Measurements from ENCODE around the gene SV2C. TPM values are rescaled to one million over a fixed set of nuclear protein-coding genes. Genes with fewer than 3 reads are reported as not detected.

SV2C gene
- total RNA-seq, 4 donors from 2014 or later: 0.18 to 0.85 (median 0.27) TPM; not detected in 1

DNA sequence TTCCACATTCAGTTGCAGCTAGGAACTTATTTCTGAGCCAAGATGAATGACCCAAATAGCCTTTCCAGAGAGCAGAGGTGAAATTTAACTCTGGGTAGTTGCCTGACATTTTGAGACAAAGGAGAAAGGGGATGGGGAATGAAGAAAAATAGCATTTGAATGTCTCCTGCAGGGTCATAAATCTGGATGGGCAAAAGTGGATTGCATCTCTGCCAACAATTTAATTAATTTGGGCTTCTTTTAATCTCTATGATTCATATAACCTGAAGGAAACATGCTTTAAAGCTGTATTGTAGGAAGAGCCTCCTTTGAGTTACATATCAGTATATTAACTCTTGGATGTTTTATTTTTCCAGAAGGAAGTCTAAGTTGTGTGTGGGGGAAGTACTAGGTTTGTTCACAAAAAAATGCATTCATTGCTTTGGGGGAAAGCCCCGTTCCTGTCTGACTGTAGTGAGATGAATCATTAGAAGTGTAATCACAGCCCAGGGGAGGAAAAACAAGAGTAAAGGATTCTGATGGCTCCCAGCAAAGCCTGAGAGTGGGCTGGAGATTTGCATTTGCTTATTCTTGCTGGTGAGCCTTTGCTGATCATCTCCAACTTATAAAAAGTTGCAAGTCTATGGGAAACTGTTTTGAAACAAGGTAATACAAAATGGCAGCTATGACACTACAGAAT, 186.9 kb downstream of the SV2C start:
- Histone ChIP-seq H3K27ac (no peak overlapping the region), H3K9me3 (no peaks in the 10 kb centered on the region), H3K4me1 (peaks cover 0 to 10% (median 0%) of the 10 kb centered on the region in 4 donors), H3K27me3 (no peaks in the 10 kb centered on the region), H3K4me3 (no peak overlapping the region), H3K36me3 (no peaks in the 10 kb centered on the region)
- DNase-seq: no peak
- TF ChIP-seq POLR2A (IDR thresholded peaks at IDR 0.05): no peak

DNA sequence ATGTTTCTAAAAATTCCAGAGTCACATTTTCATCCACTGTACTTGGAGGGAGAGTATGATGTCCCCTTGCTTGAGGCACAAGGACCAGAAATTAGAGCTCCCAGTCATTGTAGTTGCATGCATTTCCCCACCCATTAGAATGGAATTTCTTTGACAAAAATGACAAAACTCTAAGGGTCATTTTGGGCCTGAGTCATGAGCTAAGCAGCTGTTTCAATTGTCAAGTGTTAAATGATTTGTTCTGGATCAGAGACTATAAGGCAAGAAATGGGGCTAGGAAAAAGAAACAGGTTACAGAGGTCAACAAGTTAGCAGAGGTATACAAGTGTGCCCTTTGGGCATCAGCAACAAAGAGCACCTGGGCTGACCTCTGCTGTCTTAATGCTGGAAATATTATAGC, 188.7 kb downstream of the SV2C start:
- TF ChIP-seq CTCF (IDR thresholded peaks at IDR 0.05) (no peak), POLR2A (IDR thresholded peaks at IDR 0.05) (no peak)
- H3K4me1 ChIP-seq: peaks cover 0 to 10% (median 0%) of the 10 kb centered on the region in 4 donors
- no peak overlapping the region for H3K4me3 ChIP-seq
- DNase-seq: no peak
- no peaks in the 10 kb centered on the region for H3K27me3 ChIP-seq
- H3K27ac ChIP-seq: no peak overlapping the region
- no peaks in the 10 kb centered on the region for H3K36me3 ChIP-seq
- H3K9me3 ChIP-seq: no peaks in the 10 kb centered on the region

DNA sequence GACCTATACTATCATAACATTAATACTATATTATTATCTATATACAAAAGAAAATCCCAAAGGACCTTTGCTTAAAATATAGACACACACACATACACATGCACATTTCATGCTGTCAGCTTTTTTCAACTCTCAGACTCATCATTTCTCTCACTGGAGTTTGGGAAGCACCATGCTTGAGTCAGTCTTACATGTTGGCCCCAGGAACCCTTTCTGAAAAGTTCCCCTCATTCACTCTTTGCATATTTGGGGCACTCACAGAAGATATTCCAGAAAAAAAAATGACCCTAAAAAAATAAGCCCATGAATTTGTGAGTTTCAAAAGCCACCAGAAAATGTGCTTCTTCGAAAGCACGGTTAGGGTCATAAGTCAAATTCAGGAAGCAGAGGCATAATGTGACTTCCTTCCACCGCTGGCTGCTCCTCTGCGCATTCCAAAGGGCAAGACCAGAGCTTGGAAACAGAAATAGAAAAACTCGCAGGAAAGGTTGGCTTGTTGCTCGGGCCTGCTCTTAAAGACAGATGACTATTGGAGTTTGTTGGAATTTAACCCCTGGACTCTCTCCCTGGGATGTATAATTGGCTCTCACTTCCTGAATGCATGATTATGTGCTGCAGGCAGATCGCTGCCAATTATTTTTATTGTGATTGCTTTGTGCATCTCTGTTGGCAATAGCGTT, 190.2 kb downstream of the SV2C start:
- peaks cover 0 to 10% (median 0%) of the 10 kb centered on the region in 4 donors for H3K4me1 ChIP-seq
- peak overlapping the region in 2 of 4 donors; percentile 33 to 43 for H3K27ac ChIP-seq
- no peaks in the 10 kb centered on the region for H3K36me3 ChIP-seq
- H3K9me3 ChIP-seq: no peaks in the 10 kb centered on the region
- no peak overlapping the region for H3K4me3 ChIP-seq
- peak in 2 of 3 donors; percentile 65 to 72 for DNase-seq
- H3K27me3 ChIP-seq: no peaks in the 10 kb centered on the region
- TF ChIP-seq CTCF (IDR thresholded peaks at IDR 0.05) (no peak), POLR2A (IDR thresholded peaks at IDR 0.05) (no peak)

GRCh38 chr5:76274571-76274970, 191.4 kb downstream of the SV2C start:
- DNase-seq: no peak
- peaks cover 0 to 10% (median 0%) of the 10 kb centered on the region in 4 donors for H3K4me1 ChIP-seq
- TF ChIP-seq CTCF (IDR thresholded peaks at IDR 0.05) (no peak), POLR2A (IDR thresholded peaks at IDR 0.05) (no peak)
- no peak overlapping the region for H3K4me3 ChIP-seq
- no peaks in the 10 kb centered on the region for H3K36me3 ChIP-seq
- no peak overlapping the region for H3K27ac ChIP-seq
- H3K9me3 ChIP-seq: no peaks in the 10 kb centered on the region
- no peaks in the 10 kb centered on the region for H3K27me3 ChIP-seq

DNA sequence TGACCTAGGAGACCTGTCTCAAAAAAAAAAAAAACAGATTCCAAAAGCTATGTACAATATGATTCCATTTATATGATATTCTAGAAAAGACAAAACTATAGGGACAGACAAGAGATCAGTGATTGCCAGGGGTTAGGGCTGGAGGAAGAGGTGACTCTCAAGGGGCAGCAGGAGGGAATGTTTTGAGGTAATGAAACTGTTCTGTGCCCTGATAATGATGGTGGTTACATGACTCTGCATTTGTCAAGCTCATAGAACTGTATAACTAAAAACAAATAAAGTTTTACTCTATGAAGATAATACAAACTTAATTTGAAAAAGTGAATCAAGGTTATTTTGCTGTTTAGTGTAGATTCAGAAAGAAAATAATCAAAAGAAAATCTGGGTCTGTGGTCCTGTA, 194.6 kb downstream of the SV2C start:
- no peak overlapping the region for H3K27ac ChIP-seq
- H3K36me3 ChIP-seq: no peaks in the 10 kb centered on the region
- peaks cover 0 to 10% (median 0%) of the 10 kb centered on the region in 4 donors for H3K4me1 ChIP-seq
- H3K9me3 ChIP-seq: no peaks in the 10 kb centered on the region
- no peak for DNase-seq
- TF ChIP-seq POLR2A (IDR thresholded peaks at IDR 0.05) (no peak), CTCF (IDR thresholded peaks at IDR 0.05) (no peak)
- H3K4me3 ChIP-seq: no peak overlapping the region
- no peaks in the 10 kb centered on the region for H3K27me3 ChIP-seq

- no peak for DNase-seq
- TF ChIP-seq POLR2A (IDR thresholded peaks at IDR 0.05): no peak
- Histone ChIP-seq H3K9me3 (no peaks in the 10 kb centered on the region), H3K36me3 (no peaks in the 10 kb centered on the region), H3K4me1 (peaks cover 0 to 5% (median 0%) of the 10 kb centered on the region in 4 donors), H3K4me3 (no peak overlapping the region), H3K27me3 (no peaks in the 10 kb centered on the region), H3K27ac (no peak overlapping the region)
Observed at GRCh38 chr5:76278261-76278789, 195.1 kb downstream of the SV2C start.
